ENCODE measurements around the gene MBP.
A peak's percentile ranks its signal among the peaks of the same experiment; 100 is the strongest.

Gene MBP

DNA sequence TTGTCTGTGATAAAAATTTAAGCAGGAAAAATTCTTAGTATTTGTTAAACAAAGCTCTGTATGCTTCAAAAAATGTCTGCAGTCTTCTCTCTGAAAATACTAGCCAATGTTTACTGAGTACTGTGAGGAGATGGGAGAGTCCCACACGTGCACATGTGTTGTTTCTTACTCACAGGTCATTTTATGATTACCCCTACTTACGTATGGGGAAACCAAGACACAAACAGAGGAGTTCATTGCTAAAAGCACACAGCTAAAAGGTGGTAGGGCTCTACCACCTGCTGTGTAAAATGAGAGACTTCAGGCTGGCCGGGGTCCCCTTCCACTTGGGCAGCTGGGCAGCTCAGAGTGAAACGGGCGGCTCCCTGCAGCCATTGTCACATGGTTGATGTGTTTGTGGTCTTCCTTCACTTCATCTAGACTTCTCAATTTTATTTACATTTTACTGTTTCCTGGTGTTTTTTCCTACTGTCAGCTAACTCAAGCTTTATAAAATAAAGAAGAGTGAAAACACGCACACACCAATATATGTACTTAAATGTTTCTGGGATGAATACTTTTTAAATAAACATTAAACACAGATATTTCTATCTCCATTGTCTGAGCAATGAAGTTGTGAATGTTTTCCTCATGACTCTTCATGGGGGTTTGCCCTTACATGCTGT, 71.2 kb downstream of the MBP start:
- DNase-seq = no peak

- no peak for DNase-seq
These were observed 72.4 kb downstream of the MBP start for GRCh38 chr18:77060151-77060550.

DNA sequence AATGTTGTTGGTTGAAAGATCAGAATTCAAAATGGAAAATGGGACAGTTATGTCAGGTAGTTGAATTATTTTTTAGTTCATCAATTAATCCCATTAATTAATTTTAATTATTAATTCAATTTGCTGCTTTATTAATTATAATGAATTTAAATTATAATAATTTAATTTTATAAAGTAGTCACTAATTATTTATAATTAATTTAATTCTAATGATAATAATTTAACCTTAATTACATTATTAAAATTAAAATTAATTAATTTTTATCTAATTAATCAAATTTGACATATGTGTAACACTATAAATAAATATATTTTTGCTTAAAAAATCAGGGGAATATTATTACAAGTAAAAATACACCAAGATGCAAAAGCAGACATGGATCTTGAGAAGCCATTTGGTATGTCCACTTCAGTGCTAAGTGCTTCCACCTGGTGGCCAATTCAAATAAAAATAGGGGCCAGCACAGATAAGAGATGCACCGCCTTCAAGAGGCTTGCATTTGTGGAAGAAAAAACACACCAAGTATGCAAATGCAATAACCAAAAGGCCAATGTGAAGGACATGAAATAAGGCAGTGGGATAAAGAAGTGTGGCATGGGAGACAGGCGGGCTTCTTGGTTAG, 73.2 kb downstream of the MBP start:
- peak; percentile 7 for DNase-seq

DNA sequence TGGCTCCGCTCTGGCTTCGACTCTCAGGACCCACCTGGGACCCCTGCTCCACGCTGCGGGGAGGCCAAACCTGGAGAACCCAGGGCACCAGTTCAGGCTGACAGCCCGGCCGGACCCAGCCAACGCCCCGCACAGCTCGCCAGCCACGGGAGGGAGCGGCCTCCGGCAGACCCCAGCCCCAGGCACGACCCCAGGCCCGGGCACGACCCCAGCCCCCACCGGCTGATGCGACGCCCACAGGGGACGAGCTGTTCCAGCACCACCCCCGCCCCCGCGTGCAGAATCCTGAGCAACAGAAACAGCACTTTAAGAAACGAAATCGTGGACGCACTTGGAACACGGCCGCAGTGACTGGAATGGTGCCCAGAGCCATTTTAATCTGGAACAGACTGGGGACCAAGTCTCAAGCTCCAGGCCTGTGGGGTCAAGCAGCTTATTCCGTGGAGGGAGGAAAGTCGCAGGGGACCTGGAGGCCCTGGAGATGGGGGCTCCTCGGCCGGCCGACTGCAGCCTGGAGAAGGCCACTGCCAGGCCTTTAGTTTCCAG, 74.2 kb downstream of the MBP start:
- no peak for DNase-seq

- DNase-seq = no peak
These were observed 75.6 kb downstream of the MBP start for GRCh38 chr18:77057006-77057395.

DNA sequence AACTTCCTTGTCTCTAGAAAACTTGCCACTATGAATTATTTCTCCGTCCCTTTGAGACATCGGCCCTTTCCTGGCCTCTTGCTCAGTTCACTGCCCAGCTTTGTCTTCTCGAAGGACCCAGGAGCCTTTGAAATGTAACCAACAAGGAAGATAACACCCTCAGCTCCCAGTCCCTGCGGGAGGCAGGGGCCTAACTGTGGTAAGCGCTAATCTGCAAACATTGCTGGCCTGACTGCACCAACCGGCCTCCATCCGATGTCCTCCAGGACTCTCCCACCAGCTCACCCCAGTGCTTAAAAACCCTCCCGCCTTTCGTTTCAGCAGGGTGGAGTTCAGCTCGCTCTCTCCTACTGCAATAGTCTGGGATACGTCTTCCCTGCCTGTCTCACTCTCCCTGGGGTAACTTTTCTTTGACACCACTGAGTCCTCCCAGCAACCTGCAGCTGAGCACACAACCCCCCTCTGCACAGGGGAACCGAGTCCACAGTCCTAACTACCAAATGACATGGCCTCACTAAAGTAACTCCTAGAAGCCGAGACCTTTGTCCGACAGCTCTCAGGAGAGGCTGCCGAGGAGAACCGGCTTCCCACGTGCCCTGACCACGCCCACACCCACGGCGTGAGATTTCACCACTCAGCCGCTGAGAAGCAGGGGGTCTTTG, 76.1 kb downstream of the MBP start:
- no peak for DNase-seq

GRCh38 chr18:77055429-77056300, 76.9 kb downstream of the MBP start:
- no peak for DNase-seq

DNA sequence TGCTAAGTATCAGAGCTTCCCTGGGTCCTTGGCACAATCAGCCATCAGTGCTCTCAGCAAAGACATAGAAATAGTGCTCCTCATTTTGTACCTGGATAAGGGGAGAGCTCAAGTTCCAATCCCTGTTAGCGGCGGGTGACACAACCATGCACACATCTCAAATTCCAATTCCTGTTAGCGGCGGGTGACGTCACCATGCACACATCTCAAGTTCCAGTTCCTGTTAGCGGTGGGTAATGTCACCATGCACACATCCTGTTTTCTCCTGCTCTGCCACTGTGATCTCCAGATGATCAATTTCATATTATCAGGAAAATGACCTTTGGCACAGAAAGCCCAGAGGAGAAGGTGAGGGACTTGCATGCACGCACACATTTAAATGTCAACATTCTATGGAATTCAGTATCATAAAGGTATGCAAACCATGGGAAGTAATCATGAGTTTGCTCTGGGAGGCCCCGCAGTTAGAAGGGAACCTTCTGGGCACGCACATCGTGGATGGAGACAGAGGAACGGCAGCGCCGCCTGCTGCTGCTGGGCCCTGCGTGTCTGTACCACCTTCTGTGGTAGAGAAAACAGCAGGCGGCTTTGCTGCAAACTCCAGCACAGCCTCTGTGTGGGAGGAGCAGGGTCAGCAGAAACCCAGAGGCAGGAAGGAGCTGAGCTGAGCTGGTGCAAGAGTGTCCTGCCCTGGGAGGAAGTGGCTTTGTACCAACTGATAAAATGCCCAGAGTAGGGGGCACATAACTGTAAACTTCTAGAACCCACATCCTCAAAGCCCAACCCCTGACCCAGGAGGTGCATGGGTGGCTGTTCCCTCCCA, 77.8 kb downstream of the MBP start:
- peak; percentile 67 for DNase-seq

DNA sequence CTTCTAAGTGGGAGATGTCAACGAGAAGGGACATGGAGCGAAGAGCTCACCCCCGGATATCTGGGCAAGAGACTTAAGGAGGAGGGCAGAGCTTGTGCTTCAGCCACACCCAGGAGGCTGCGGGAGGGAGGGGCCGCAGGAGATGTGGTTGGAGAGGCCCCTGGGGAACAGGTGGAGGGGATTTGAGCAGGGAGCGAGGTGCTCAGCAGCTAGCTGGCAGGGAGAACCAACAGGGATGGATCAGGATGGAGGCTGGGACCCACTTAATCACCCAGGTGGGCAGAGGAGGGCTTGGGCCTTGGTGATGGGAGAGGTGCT, 78.3 kb downstream of the MBP start:
- no peak for DNase-seq

DNA sequence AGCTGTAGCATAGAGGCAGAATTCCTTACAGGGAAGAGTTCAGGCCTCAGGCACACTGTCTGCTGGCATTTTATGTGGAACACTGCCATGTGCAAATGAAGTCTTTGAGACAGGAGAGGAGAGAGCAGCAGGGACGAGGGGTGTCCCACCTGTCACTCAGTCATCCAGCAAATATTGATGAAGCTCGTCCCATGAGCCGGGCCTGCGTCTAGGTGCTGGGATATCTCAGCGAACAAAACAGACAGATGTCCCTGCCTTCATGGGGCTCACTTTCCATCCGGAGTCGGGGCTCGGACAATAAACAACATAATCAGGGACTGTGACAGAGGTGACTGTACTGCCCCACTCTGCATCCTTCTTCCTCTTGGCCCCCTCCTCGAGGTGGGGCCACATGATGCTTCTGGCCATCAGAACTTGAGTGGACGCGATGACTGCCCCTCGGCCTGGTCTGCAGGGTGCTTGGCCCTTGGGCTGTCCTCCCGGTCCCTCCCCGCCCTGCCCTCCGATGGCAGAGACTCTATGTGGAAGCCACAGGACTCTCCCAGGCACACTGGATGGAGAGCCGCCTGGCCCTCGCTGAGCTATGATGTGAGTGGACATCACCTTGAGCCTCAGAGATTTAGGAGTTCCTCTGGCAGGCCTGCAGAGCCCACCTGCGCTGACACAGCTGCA, 78.8 kb downstream of the MBP start:
- no peak for DNase-seq

DNA sequence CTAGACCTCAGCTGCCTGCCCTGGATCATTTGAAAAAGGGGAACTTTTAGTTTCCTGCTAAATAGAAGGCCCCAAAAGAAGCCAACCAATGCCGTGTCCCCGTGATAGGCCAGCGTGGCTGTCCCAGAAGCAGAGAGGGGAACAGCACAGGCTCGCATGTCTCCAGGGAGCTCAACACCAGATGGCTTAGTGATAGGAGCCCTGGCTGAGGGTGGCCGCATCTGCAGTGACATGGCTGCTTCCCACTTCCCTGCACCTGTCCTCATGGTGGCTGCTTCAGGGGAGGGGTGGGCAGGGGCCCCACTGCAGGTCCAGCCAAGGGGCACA, 79.6 kb downstream of the MBP start:
- DNase-seq = no peak

DNA sequence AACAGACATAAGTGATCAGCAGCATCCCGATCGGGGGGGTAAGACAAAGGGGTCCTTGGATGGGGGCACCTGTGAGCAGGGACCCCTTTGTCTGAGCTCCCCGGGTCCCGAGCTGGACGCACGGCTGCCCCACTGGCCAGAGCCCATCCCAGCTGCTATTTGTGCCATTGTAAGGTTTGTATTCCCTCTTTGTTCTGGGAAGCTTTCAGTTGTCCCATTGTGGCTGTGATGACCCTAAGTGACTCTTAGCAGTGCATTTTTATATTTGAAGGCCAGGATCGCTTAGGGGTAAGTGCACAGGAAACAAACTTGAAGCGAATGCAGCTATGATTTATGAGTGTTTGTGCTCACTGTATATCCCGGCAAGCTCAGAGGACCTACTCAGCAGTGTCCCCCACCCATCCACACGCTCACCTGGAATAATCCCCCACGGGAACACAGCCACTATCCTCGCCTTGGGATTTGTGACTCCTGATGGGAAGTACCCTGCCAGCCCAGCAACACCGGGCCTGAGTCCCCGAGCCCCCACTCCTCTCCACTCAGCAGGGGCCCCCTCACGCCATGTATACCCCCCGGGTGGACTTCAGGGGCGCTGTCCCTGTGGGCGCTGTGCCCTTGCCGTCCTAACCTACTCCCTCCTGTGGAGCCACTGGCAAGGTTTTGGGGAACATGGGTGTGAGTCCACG, 80.1 kb downstream of the MBP start:
- no peak for DNase-seq

- no peak for DNase-seq
These were observed 80.8 kb downstream of the MBP start for GRCh38 chr18:77051581-77052296.

GRCh38 chr18:77049938-77050337, 82.6 kb downstream of the MBP start:
- DNase-seq = no peak

DNA sequence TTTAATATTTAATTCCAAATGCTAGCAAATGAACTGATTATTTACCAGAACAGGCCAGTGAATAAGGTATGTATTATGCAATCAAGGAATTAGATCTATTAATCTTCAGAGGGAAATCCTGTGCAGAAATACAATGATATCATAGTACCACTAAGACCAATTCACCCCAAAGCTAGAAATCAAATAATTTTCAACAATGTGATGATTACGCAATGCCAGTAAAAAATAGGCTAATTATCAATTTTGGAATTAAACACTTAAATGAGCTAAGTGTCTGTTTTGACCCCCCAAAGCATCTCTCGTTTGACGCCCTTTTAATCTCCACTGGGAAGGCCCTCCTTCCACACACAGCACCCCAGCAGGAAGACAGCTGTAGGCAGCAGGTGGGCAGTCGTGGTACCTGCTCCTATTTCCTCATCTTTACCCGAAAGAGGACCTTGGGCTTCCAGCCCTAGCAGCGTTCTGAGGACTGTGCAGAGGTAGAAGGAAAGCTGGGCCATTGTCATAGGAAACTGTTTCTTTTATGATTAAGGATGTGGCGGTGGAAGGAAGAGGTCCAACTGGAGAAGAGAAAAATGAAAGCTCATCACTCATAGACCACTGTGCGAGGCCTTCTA, 84.7 kb downstream of the MBP start:
- no peak for DNase-seq

GRCh38 chr18:77046994-77047393, 85.6 kb downstream of the MBP start:
- no peak for DNase-seq

GRCh38 chr18:77046409-77046808, 86.2 kb downstream of the MBP start:
- no peak for DNase-seq

- no peak for DNase-seq
These were observed 86.9 kb downstream of the MBP start for GRCh38 chr18:77045677-77046076.

DNA sequence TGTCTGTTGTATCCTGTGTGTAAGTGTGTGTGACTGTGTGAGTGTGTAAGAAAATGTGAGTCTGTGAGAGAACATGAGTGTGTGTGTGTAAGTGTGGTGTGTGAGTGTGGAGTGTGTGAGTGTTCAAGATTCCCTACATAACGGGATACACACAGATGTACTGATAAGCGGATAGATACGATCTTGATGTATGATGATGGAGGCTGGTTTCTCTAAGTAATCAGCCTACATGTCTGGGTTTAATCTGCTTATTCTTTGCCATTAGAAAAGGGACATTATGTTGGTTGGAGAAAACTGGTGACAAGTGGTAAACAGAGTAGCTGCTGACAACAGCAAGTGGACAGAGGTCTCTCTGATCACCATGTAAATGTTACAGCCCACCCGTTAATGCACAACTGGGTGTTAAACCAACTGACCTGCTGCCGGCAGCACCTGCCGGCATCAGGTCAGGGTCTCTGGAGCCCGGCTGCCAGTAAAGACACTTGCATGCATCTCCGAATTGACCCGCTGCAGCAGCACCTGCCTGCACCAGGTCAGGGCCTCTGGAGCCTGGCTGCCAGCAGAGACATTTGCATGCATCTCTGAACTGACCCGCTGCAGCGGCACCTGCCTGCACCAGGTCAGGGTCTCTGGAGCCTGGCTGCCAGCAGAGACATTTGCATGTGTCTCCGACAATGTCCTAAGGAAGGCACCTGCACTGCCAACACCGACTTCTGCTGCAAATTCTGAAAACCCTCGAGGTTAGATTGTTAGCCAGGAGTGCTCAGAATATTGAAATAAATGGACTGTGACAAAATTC, 87.5 kb downstream of the MBP start:
- DNase-seq = no peak

Measured in kidney glomerular epithelial cell (primary cell).